Central memory CD8-positive, alpha-beta T cell (primary cell): ENCODE data around the gene TLCD2.
A peak's percentile ranks its signal among the peaks of the same experiment; 100 is the strongest.
"Not testable (repeated sequence)": the region's sequence is repeated elsewhere in the genome, so short reads cannot be mapped to it uniquely, and the experiment has no call there.

ENCODE experiments used
- ATAC-seq: fragments of 150-1000 bp; cut with Tn5 transposase; replicated peaks from 2 replicates; pipeline ENCODE4 v1.10.0; 2022; ENCODE audit warnings: mild to moderate bottlenecking, moderate FRiP score, moderate number of reproducible peaks; ENCODE audit not compliant: poor library complexity, severe bottlenecking; ENCODE audit errors: extremely low read depth
- DNase-seq, 2 donors: peaks; one replicate each; pipeline ENCODE4 v3.0.0; 2021; ENCODE audit warnings: low spot score in 2 of 2
- H3K27ac Mint-ChIP-seq: one replicate; pipeline ENCODE4 v1.8.0; 2022; ENCODE audit warnings: low read depth, mild to moderate bottlenecking, moderate library complexity, mixed read lengths
- H3K27me3 Mint-ChIP-seq: one replicate; pipeline ENCODE4 v1.8.0; 2022; ENCODE audit warnings: mixed read lengths
- H3K36me3 Mint-ChIP-seq: one replicate; pipeline ENCODE4 v1.8.0; 2022; ENCODE audit warnings: mild to moderate bottlenecking, moderate library complexity, mixed read lengths; ENCODE audit not compliant: insufficient read depth
- H3K4me1 Mint-ChIP-seq: one replicate; pipeline ENCODE4 v1.8.0; 2022; ENCODE audit warnings: mixed read lengths
- H3K4me3 Mint-ChIP-seq: one replicate; pipeline ENCODE4 v1.8.0; 2022; ENCODE audit warnings: mild to moderate bottlenecking, moderate library complexity, mixed read lengths
- H3K9me3 Mint-ChIP-seq: one replicate; pipeline ENCODE4 v1.8.0; 2022; ENCODE audit warnings: mixed read lengths

Gene TLCD2

DNA sequence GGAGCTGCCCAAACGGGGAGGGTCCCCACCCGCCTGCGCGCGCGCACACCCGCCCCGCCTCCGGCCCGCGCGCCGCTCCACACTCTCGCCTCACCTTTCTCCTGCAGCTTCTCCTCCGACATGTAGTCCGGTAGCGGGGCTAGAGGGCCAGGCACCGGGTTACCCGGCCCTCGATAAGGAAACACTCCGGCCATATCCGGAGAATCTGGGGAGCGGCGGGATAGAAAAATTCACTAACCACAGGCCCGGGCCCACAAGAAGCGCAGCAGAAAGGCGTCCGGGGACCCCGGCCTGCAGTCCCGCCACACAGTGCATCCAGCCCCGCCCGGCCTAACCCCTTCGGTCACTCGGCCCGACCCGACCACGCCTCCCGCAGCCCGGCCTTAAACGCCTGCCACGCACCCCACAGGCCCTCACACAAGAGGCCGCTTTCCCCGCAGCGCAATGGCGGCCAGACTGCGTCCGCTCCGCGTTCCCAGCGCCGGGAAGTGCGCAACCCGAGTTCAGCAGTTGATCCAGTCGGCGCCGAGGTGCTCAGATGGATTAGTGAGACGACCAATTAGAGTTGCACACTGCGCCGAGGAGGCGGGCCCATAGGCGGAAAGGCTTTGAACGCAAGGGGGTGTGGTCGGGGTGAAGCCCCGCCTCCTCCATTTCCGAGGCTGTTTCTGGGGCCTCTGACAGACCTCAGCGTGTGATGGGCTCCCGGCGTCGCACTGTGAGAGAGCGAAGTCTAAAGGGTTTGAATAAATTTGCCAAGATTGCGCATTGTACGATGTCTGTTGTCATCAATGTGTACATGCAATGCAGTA, 25.6 kb downstream of the TLCD2 start, which contains the start of gene PRPF8:
Gene PRPF8, minus strand, starts transcription at position 490 of the 812 bp plus-strand sequence. Its CDS starts 296 bp downstream, at position 194.
- Mint-ChIP-seq H3K27me3 (no peaks in the 10 kb centered on the region), H3K9me3 (no peaks in the 10 kb centered on the region), H3K27ac (peak within 1 kb of the TSS; percentile 96), H3K4me1 (peaks cover 45% of the 10 kb centered on the region), H3K36me3 (peaks cover 37% of the 10 kb centered on the region), H3K4me3 (peak within 1 kb of the TSS; percentile 94)
- ATAC-seq, result peak; percentile 99
- peak; percentile 95 to 98 for DNase-seq

DNA sequence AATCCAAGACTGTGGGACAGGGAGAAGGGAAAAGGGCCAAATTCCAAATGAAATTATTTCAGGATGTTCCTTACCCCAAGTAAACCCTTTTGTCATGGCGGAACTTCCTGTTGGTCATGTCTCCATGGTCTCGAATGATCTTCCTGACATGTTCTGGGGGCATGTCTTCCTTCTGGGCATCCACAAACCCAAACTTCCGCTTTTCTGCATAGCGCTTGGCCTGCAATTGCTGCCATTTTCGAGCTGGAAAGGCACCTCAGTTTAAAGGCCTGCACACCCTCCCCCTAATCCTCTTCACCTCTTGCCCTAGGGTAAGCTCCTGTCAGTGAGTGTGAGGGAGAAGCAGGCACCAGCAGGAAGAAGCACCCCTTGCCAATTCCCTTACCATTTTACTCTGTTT, 26.7 kb downstream of the TLCD2 start:
- DNase-seq (no peak), ATAC-seq (no peak)
- peak overlapping the region; percentile 96 for H3K27ac Mint-ChIP-seq
- peaks cover 47% of the 10 kb centered on the region for H3K36me3 Mint-ChIP-seq
- peak overlapping the region; percentile 94 for H3K4me3 Mint-ChIP-seq
- H3K9me3 Mint-ChIP-seq, result no peaks in the 10 kb centered on the region
- H3K4me1 Mint-ChIP-seq, result peaks cover 45% of the 10 kb centered on the region
- no peaks in the 10 kb centered on the region for H3K27me3 Mint-ChIP-seq

DNA sequence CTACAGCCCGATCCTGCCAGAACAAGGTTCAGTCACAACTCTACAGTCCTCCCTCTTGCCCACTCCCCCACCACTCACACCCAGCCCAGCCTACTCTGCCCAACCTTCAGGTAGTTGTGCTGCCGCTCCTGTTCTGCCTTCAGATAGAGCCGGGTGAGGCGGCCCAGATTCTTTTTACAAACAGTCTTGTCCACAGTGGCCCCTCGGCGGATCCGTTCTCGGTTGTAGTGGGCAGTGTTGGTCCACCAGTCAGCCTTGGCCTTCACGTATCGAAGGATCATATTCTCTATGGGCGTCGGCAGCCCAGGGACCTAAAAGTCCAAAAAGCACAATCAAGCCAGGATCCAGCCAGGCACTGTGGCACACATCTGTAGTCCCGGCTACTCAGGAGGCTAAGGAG, 33.8 kb downstream of the TLCD2 start:
- ATAC-seq, result no peak
- Mint-ChIP-seq H3K4me3 (no peak overlapping the region), H3K27ac (no peak overlapping the region), H3K27me3 (no peaks in the 10 kb centered on the region), H3K9me3 (no peaks in the 10 kb centered on the region), H3K36me3 (peaks cover 93% of the 10 kb centered on the region), H3K4me1 (peaks cover 21% of the 10 kb centered on the region)
- no peak for DNase-seq

DNA sequence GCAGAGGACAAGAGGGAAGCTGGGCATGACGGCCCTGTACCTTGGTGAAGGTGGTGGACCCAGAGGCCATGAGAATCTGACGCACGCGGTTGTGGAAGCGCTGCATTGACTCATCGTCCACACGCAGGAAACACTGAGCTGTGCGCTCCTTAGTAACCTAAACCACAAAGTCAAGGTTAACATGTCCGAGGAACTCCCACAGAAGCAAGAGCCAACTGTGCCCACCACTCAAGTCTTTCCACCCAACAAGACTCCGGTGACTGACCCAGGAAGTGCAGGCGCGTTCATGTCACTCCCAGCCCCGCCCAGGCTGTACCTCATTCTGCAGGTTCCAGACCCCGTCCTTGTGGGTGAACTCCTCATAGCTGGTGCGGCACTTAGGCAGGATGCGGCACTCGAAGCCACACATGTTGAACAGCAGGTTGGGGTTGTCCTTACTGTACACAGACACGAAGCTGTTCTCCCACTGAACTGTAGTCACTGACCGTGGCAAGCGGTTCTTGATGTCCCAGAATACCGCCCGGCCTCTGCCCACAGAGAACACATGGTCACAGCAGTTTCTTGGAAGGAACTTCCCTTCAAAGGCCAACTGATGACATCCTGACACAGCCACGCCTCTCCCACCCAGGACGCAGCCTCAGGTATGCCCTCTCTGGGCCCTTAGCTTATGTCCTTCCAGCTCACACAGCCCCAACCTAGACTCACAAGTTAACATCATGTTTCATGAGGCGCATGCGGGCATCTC, 37.0 kb downstream of the TLCD2 start:
- Mint-ChIP-seq H3K4me3 (no peak overlapping the region), H3K27me3 (no peaks in the 10 kb centered on the region), H3K27ac (peak overlapping the region; percentile 44), H3K9me3 (no peaks in the 10 kb centered on the region), H3K36me3 (peaks cover 93% of the 10 kb centered on the region), H3K4me1 (peaks cover 42% of the 10 kb centered on the region)
- DNase-seq, result no peak
- no peak for ATAC-seq

DNA sequence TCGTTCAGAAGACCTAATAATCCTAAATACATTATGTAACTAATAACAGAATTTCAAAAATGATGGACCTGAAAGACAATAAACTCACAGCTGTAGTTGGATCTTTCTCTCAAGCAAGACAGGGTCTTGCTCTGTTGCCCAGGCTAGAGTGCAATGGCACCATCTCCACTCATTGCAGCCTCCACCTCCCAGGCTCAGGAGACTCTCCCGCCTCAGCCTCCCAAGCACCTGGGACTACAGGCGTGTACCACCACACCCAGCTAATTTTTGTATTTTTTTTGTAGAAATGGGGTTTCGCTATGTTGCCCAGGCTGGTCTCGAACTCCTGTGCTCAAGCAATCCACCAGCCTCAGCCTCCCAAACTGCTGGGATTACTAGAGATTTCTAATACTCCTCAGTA, 46.2 kb downstream of the TLCD2 start:
- H3K9me3 Mint-ChIP-seq, ATAC-seq, H3K4me3 Mint-ChIP-seq, H3K27me3 Mint-ChIP-seq, H3K27ac Mint-ChIP-seq, DNase-seq: not testable (repeated sequence)
- Mint-ChIP-seq H3K4me1 (peaks cover 23% of the 10 kb centered on the region), H3K36me3 (peaks cover 85% of the 10 kb centered on the region)

DNA sequence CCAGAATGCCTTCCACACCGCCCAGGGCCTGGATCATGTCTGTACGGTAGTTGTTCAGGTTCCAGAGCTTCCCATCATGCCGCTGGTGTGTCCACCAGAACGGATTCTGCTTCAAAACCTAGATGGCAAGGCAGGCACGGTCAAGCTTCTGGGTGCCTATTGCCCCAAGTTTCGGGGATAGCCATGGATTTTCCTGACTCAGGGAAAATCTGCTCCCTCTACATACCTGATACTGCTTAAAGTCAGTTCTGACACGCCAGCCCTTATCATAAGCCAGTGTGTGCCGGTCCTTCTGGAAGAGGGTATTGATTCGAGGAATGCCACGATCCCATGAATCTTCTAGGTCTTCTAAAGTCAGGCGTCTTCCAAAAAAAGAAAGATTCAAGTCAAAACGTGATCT, 49.1 kb downstream of the TLCD2 start:
- H3K4me3 Mint-ChIP-seq, result no peak overlapping the region
- no peaks in the 10 kb centered on the region for H3K27me3 Mint-ChIP-seq
- no peaks in the 10 kb centered on the region for H3K9me3 Mint-ChIP-seq
- H3K4me1 Mint-ChIP-seq, result peaks cover 12% of the 10 kb centered on the region
- H3K36me3 Mint-ChIP-seq, result peaks cover 87% of the 10 kb centered on the region
- ATAC-seq (no peak), DNase-seq (no peak)
- H3K27ac Mint-ChIP-seq, result no peak overlapping the region

DNA sequence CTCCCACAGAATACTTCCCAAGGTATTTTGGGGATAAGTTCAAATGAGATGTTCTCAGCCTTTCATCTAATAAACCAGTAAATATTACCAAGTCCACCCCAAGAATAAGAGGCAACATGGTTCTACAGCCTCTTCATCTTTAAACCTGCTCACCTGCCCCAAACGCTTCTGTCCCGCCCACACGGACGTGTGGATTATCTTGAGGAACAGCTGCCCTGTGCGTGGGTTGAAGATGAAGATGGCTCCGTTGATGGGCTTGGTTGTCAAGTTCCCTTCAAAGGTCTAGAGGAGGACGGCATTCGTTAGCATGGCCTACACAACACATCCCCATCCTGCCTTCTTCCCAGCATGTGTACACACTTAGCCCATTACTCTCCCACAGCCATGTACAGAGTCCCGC, 52.1 kb downstream of the TLCD2 start:
- H3K4me3 Mint-ChIP-seq, result no peak overlapping the region
- ATAC-seq, result no peak
- H3K9me3 Mint-ChIP-seq, result no peaks in the 10 kb centered on the region
- no peak overlapping the region for H3K27ac Mint-ChIP-seq
- peaks cover 10% of the 10 kb centered on the region for H3K4me1 Mint-ChIP-seq
- no peaks in the 10 kb centered on the region for H3K27me3 Mint-ChIP-seq
- no peak for DNase-seq
- H3K36me3 Mint-ChIP-seq, result peaks cover 95% of the 10 kb centered on the region

DNA sequence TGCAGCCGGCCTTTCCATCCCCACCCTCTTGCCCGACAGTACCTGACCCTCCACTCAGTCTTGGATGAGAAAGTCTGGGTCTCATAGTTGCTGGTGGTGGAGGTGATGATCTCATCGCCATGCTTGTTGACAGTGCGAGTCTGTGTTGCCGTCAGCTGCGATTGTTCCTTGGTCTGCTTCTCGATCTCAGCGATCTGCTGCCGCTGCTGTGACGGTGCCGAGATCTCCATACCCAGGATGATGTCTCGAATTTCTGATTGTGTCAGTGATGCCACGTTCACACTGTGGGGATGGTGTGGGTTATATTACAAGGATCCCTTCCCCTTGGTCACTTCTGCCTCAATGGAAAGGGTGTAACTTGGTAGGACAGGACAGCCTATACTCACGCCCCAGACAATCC, 56.4 kb downstream of the TLCD2 start:
- DNase-seq (no peak), ATAC-seq (no peak)
- no peaks in the 10 kb centered on the region for H3K9me3 Mint-ChIP-seq
- H3K27me3 Mint-ChIP-seq, result no peaks in the 10 kb centered on the region
- no peaks in the 10 kb centered on the region for H3K4me1 Mint-ChIP-seq
- H3K27ac Mint-ChIP-seq, result no peak overlapping the region
- H3K4me3 Mint-ChIP-seq, result no peak overlapping the region
- peaks cover 76% of the 10 kb centered on the region for H3K36me3 Mint-ChIP-seq

DNA sequence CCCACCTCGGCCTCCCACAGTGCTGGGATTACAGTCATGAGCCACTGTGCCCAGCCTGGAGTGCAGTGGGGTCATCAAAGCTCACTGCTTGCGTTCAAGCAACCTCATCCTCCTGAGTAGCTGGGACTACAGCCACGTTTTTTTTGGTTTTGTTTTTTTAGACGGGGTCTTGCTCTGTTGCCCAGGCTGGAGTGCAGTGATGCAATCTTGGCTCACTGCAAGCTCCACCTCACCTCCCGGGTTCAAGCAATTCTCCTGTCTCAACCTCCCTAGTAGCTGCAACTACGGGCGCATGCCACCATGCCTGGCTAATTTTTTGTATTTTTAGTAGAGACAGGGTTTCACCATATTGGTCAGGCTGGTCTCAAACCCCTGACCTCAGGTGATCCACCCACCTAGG, 57.4 kb downstream of the TLCD2 start:
- not testable (repeated sequence) for H3K27me3 Mint-ChIP-seq, H3K4me3 Mint-ChIP-seq, DNase-seq, H3K27ac Mint-ChIP-seq, H3K9me3 Mint-ChIP-seq, H3K4me1 Mint-ChIP-seq, ATAC-seq
- peaks cover 69% of the 10 kb centered on the region for H3K36me3 Mint-ChIP-seq
